NCI-H69 (cell line): Measurements from ENCODE around the gene CLK1.
"Not testable (repeated sequence)": the region's sequence is repeated elsewhere in the genome, so short reads cannot be mapped to it uniquely, and the experiment has no call there.

ENCODE experiments used
- DNase-seq: peaks from one replicate; lab custom pipeline; 2025; lab: John Stamatoyannopoulos, UW

The CLK1 gene

DNA sequence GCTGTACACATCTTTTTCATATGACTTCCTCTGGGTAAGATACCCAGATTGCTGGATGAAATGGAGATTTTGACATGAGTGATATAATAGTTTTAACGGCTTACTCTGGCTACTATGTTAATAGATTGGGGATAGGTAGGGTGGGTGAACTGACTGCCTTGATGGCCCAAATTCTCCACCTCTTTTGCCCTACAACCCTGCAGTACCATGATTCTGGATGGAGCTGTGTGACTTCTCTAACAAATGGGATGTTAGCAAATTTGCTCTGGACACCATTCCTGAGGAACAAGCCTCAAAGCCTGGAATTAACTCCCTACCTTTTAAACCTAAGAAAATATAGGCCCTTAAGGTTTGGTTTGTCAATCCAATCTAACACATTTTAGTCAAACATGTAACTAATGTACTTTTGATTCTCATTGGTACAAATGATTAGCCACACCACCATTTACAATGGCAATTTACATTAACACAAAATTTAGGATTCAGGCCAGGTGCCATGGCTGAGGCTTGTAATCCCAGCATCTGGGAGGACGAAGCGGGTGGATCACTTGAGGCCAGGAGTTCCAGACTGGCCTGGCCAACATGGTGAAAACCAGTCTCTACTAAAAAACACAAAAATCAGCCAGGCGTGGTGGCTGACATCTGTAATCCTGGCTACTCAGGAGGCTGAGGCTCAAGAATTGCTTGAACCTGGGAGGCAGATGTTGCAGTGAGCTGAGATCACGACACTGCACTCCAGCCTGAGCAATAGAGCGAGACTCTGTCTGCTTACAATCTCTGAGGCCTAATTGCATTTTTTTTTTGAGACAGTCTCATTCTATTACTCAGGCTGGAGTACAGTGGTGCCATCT is 12.8 kb downstream of the CLK1 start:
- DNase-seq = no peak

GRCh38 chr2:200850512-200851256 is 13.8 kb downstream of the CLK1 start:
- DNase-seq = no peak

DNA sequence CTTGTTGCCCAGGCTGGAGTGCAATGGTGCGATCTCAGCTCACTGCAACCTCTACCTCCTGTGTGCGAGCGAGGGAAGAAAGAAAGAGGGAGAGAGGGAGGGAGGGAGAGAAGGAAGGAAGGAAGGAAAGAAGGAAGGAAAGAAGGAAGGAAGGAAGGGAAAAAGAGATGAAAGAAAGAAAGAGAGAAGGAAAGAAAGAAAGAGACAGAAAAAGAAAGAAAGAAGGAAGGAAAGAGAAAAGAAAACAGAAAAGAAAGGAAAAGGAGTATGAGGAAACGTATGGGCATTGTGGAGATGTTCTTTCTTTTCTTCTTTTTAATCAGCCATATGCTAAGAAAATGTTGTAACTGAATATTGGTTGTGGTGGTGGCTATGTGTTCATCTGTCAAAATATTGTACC is 16.5 kb downstream of the CLK1 start:
- DNase-seq = no peak

GRCh38 chr2:200847269-200847668 is 17.2 kb downstream of the CLK1 start:
- DNase-seq = no peak

GRCh38 chr2:200845669-200846325 is 18.7 kb downstream of the CLK1 start:
- no peak for DNase-seq

DNA sequence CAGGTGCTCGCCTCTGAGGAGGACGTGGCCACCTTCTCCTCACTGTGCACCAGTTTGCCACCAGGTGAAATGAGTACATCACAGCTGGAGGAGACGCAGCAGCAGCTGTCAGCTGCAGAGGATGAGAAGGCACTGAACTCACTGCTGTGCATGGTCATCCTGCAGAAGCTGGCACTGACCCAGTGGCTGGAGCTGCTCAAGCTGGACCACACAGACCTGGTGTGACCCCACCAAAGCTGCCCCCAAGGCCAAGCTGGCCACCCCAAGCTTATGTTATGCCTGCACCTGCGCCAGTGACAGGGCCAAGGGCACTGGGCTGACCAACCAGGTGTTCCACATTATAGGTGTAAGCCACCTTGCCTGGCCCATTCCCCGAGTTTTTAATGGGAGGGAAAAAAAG is 19.3 kb downstream of the CLK1 start:
- DNase-seq = no peak

DNA sequence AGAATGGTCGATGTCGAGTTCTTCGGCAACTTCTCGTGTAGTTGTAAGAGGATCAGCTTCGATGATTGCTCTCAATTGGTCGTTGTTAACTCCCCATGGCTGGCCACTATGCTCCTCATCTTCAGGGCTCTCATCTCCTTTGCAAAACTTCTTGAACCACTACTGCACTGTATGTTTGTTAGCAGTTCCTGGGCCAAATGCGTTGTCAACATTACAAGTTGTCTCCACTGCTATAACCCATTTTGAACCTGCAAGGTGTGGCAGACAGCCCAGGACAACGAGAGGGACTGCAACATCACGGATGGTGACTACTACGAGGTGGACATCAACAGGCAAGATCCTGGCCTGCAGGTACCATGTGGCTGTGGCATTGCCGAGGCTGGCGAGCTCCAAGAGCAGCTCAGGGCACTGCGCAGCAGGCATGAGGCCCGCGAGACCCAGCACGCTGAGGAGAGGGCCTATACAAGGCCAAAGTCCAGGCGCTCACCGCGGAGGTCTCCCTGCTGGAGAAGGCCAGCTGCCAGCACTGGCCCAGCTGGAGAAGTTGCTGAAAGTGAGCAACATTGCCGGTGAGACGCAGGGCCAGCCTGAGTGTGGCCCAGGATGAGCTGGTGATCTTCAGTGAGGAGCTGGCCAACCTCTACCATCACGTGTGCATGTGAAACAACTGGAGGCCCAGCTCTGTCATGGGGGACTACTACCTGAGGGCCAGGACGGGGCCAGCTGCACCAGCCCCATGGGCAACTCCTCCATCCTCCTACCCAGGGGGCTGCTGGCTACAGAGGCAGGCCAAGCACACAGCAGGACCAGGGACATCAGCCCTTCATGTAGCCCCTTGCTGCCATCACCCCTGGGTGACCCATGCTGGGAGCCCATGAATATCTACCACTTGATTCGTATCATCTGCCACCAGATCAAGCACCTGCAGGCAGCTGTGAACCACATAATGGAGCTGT is 20.2 kb downstream of the CLK1 start:
- DNase-seq = no peak

DNA sequence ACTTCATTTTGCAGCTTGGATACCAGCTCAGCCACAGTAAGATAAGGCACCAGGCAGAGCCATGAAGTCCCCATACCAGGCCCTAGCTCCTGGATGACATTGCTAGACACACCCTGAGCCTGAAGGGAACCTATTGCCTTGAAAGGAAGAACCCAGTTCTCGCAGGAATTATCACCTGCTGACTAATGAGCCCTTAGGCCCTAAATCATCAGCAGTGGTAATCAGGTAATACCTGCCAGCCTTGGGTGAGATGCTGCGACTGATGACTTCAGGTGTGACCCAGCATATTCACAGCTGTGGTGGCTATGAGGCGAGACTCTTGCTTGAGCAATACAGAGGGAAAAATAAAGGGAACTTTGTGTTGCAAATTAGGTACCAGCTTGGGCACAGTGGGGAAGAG is 24.9 kb downstream of the CLK1 start:
- no peak for DNase-seq

GRCh38 chr2:200834701-200835100 is 29.8 kb downstream of the CLK1 start:
- no peak for DNase-seq

- no peak for DNase-seq
Measured at GRCh38 chr2:200829258-200829655, 35.2 kb downstream of the CLK1 start.

- no peak for DNase-seq
Measured at GRCh38 chr2:200828572-200829257, 35.7 kb downstream of the CLK1 start.

DNA sequence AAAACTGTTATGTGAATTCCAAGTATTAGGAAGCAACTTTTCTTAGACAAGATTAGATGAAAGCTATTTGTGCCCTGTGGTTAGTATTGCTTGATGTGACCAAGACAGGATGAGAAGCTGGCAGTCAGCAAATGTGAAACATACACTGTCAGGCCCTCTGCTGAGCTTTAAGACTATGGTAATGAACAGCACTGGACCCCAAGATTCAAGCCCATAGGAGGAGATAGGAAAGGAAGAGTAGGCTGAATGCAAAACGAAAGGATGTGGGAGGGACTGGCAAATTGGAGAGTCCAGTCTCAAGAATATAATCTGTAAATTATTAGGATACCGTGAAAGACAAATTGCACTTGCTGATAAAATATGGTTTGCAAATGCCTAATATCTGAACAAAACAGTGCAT is 36.4 kb downstream of the CLK1 start:
- no peak for DNase-seq

GRCh38 chr2:200821686-200822245 is 42.7 kb downstream of the CLK1 start:
- DNase-seq = no peak

DNA sequence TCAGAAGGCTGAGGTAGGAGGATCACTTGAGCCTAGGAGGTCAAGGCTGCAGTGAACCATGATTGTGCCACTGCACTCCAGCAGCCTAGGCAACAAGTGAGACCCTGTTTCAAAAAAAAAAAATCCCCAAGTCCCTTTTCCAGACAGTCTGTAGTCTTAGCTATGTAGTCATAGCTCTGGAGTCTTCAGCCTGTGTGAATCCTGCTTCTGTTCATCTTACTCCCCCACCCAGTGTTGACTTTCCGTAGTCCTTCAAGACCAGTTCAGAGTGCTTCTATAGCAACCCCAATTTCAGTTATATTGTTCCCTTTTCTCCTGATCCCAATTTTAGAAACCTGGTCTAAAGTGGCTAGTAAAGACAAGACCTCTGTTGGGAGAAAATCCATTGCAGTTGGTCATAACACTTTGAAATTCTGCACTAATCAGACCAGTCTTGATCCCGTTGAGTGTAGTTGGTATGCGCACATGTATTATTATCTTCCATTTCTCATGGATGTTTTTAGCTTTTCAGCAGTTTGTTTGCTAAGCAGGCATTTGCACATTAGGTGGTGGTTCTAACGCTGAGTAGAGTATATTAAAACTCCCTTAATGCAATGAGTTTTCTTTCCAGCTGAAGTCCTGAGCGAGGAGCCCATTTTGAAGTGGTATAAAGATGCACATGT is 43.8 kb downstream of the CLK1 start:
- DNase-seq = no peak

DNA sequence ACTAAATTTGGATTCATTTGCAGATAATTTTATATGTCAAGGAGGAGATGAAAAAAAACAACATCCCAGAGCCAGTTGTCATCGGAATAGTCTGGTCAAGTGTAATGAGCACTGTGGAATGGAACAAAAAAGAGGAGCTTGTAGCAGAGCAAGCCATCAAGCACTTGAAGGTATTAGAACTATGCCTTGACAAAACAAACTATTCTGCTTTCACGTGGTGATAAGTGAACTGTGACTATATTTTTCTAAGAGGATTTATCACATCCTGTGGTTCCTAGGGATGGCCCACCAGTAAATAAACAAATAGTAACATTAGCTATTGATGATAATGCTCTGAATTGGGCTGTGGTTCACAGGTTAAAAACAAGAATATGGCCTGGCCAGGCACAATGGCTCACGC is 45.7 kb downstream of the CLK1 start:
- DNase-seq = not testable (repeated sequence)

GRCh38 chr2:200814917-200815316 is 49.5 kb downstream of the CLK1 start:
- no peak for DNase-seq

GRCh38 chr2:200814276-200814815 is 50.1 kb downstream of the CLK1 start:
- no peak for DNase-seq

GRCh38 chr2:200812122-200813022 is 52.1 kb downstream of the CLK1 start:
- DNase-seq = peak; percentile 57
